ENCODE results near the gene DKKL1. TPM values are rescaled to one million over a fixed set of nuclear protein-coding genes. Genes with fewer than 3 reads are reported as not detected.

Gene DKKL1
- total RNA-seq, 1 donor from 2014 or later = not detected

DNA sequence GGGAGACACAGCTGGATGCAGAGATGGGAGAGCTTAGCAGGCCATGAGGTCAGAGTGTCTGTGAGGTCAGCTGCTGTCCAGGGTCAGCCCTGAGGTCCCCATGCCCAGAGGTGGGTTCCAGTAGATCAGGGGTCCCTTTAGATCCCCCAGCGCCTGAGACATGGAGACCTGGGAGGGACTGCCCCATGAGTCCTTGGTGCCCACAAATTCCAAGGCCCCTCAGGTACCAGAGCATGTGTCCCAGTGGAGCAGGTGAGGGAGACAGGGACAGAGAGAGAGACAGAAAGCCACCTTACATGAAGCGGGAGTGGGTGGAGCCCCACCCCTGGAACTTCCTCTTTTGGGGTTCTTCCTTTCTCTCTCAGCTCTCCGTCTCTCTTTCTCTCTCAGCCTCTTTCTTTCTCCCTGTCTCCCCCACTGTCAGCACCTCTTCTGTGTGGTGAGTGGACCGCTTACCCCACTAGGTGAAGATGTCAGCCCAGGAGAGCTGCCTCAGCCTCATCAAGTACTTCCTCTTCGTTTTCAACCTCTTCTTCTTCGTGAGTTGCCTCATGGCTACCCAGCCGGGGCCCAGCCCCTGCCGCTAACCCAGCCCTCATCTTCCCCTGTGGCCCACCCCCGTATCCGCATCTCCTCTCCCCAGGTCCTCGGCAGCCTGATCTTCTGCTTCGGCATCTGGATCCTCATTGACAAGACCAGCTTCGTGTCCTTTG lies 28.4 kb upstream of the DKKL1 start, which contains the start of gene CD37:
Gene CD37 (plus strand): TSS at position 336 of the 713 bp plus-strand sequence. CDS start 135 bp downstream, at position 471.
- TF ChIP-seq, protein P1, sequence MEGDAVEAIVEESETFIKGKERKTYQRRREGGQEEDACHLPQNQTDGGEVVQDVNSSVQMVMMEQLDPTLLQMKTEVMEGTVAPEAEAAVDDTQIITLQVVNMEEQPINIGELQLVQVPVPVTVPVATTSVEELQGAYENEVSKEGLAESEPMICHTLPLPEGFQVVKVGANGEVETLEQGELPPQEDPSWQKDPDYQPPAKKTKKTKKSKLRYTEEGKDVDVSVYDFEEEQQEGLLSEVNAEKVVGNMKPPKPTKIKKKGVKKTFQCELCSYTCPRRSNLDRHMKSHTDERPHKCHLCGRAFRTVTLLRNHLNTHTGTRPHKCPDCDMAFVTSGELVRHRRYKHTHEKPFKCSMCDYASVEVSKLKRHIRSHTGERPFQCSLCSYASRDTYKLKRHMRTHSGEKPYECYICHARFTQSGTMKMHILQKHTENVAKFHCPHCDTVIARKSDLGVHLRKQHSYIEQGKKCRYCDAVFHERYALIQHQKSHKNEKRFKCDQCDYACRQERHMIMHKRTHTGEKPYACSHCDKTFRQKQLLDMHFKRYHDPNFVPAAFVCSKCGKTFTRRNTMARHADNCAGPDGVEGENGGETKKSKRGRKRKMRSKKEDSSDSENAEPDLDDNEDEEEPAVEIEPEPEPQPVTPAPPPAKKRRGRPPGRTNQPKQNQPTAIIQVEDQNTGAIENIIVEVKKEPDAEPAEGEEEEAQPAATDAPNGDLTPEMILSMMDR (conservative IDR thresholded peaks at IDR 0.05; ENCODE audit: low read depth, low read length) = no peak
- DNase-seq (ENCODE audit: low read depth) = no peak
- H3K4me3 ChIP-seq (ENCODE audit: low read depth, low read length) = no peak within 1 kb of the TSS

DNA sequence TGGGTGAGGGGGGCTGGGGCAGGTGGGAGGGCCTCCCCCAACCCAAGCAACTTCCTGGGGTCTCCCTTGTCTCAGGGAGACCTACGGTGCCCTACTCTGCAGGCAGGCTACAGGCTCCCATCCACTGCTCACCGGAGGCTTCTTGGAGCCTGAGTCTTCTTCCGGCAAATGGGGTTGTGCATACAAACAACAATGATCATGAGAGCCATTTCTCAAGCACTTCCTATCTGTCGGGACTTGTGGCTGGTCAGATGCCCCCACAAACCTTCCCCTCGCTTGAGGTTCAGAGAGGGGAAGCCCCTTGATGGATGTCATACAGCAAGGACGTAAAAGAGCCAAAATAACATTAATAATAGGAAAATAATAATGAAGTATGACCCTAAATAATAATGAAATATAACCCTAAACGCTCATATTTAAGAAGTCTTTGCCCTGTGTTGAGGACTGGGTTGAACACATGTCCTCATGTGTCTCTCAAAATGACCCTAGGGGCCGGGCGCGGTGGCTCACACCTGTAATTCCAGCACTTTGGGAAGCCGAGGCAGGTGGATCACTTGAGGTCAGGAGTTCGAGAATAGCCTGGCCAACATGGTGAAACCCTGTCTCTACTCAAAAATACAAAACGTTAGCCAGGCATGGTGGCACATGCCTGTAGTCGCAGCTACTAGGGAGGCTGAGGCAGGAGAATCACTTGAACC lies 27.7 kb upstream of the DKKL1 start:
- H3K4me3 ChIP-seq (ENCODE audit: low read depth, low read length) = no peak overlapping the region
- TF ChIP-seq, protein P1 (conservative IDR thresholded peaks at IDR 0.05; ENCODE audit: low read depth, low read length) = no peak
- DNase-seq (ENCODE audit: low read depth) = no peak

DNA sequence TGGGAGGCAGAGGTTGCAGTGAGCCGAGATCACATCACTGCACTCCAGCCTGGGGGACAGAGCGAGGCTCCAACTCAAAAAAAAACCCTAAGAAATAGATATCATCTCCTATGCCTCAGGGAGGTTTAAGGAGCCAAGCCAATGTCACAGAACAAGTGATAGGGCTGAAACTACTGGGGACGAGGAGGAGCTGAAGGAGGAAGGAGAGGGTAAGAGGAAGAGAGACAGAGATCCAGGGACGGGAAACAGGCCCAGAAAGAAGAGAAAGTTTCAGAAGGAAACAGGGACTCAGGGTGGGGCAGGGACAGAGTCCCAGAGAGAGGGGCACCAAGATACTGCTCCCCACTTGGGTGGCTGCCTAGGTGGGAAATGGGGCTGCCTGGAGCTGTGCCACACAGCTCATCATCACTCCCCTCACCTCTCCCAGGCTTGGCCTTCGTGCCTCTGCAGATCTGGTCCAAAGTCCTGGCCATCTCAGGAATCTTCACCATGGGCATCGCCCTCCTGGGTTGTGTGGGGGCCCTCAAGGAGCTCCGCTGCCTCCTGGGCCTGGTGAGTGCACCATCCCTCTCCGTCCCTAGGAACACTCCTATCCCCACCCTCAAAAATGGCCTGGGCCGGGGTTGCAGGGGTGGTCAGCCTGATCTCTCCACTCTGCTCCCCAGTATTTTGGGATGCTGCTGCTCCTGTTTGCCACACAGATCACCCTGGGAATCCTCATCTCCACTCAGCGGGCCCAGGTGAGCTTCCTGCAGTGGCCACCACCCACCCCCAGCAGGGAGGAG lies 27.0 kb upstream of the DKKL1 start:
- H3K4me3 ChIP-seq (ENCODE audit: low read depth, low read length) = no peak overlapping the region
- TF ChIP-seq, protein P1 (conservative IDR thresholded peaks at IDR 0.05; ENCODE audit: low read depth, low read length) = no peak
- DNase-seq (ENCODE audit: low read depth) = no peak

DNA sequence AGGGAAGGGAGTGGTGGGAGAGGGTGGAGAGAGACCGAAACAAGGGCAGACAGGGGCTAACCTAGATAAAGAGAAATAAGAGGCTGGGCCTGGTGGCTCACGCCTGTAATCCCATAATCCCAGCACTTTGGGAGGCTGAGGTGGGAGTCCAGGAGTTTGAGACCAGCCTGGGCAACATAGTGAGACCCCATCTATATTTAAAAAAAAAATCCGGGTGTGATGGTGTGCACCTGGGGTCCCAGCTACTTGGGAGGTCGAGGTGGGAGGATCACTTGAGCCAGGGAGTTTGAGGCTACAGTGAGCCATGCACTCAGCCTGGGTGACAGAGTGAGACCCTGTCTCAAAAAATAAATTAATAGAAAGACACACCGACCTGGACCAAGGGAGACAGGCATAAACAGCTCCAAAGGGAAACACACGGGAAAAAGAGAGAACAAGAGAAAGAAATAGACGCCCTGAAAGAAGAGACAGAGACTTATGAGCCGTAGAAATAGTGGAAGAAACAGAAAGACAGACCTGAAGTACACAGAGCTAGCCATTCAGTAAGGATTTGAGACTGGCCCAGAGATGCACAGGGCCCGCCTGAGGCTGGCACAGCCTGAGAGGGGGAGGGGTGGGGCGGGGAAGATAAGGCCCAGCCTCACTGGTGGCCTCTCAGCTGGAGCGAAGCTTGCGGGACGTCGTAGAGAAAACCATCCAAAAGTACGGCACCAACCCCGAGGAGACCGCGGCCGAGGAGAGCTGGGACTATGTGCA lies 26.2 kb upstream of the DKKL1 start:
- DNase-seq (ENCODE audit: low read depth) = no peak
- TF ChIP-seq, protein P1 (conservative IDR thresholded peaks at IDR 0.05; ENCODE audit: low read depth, low read length) = no peak

DNA sequence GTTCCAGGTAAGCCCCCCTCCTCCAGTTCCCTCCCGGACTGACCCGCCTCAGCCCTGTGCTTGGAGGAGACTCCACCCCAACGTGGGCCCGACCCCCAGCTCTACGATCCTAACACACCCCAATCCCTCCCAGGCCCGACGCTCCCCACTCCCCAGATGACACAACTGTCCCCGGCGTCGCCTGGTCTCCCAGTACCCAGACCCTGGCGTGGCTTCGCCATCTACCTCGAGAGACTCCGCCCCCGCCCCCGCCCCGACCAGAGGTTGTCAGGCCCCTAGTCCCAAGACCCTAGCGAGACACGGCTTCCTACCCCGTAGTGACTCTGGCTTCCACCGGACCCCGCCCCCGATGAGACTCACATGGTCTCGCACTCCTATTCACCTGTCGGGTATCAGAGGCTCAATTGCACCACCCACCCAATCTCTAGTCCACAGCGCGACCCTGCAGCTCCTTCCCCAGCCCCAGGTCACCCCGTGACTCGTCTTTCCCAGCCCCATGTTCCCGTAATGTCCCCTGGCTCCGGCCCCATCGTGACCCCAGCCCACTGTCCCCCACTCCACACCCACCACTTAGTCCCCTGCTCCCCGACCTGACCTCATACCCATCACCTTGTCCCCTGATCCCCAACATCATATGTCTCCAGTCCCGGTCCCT lies 25.5 kb upstream of the DKKL1 start:
- peak overlapping the region; percentile 52 for H3K4me3 ChIP-seq (ENCODE audit: low read depth, low read length)
- no peak for DNase-seq (ENCODE audit: low read depth)
- TF ChIP-seq, protein P1 (conservative IDR thresholded peaks at IDR 0.05; ENCODE audit: low read depth, low read length) = no peak

More for the DNA sequence above, 26.2 kb upstream of the DKKL1 start:
- no peak overlapping the region for H3K4me3 ChIP-seq (ENCODE audit: low read depth, low read length)
